Mesothelial cell of epicardium (in vitro differentiated cells): ENCODE measurements around the gene VAC14. TPM values are rescaled to one million over a fixed set of nuclear protein-coding genes. Genes with fewer than 3 reads are reported as not detected.

Source experiments
- DNase-seq, 2 experiments: peaks; one replicate each; pipeline ENCODE4 v3.0.0; 2021; ENCODE audit warnings: low spot score in 2 of 2; ENCODE audit not compliant: unreplicated experiment in 2 of 2
- H3K27ac Mint-ChIP-seq: 2 replicates; pipeline ENCODE4 v1.8.0; 2021; ENCODE audit warnings: mixed read lengths
- H3K27me3 Mint-ChIP-seq: 2 replicates; pipeline ENCODE4 v1.8.0; 2021; ENCODE audit warnings: low read depth, mixed read lengths
- H3K36me3 Mint-ChIP-seq: 2 replicates; pipeline ENCODE4 v1.8.0; 2021; ENCODE audit warnings: mixed read lengths
- H3K4me1 Mint-ChIP-seq: 2 replicates; pipeline ENCODE4 v1.8.0; 2021; ENCODE audit warnings: mixed read lengths
- H3K4me3 Mint-ChIP-seq: 2 replicates; pipeline ENCODE4 v1.8.0; 2021; ENCODE audit warnings: mild to moderate bottlenecking, moderate library complexity, mixed read lengths
- H3K9me3 Mint-ChIP-seq: 2 replicates; pipeline ENCODE4 v1.8.0; 2021; ENCODE audit warnings: mixed read lengths
- total RNA-seq: library from RNA; stranded (reverse); gene quantifications from 3 replicates; pipeline ENCODE4 v1.2.1, GENCODE V29; 2021
- TF ChIP-seq, protein P1 (sequence below): fragments of 200-600 bp; sonication (generic); IDR thresholded peaks from one replicate; pipeline ENCODE4 v1.5.0; 2021; ENCODE audit warnings: antibody characterized with exemption; ENCODE audit not compliant: unreplicated experiment

The VAC14 gene
- total RNA-seq, 1 donor from 2014 or later = 39.1 TPM

DNA sequence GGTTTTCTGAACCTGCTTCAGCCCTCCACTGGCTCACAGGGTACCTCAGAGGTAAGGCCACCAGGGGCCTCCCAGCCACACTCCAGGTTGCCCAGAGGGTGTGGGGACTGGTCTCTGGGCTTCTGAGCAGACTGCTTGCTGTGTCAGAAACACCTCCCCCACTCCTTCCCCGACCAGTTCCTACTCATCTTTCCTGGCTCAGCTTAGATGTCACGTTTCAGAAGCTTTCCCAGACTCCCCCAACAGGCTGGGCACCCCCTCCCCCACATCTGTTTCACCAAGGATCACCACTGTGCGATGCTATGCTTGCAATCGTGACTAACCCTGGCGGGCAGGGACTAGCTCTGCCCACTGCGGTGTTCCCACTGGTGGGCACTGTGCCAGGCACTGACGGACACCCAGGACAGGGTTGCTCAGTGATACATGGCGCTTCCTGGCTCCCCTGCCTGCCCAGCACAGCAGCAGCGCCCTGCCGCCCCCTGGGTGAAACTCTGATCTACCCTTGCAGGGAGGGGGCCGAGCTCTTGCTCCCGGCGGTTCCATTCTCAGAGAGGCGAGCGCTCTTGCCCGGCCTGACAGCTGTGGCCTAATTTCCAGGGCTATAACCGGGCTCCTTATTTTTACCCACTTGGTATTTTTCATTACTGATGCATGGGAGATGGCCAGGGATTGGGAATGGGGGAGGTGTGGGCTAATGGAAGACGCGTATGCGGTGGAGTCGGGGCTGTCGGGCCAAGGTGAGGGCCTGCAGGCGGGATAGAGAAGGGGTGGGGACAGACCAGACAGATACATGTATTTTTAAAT is 85.7 kb downstream of the VAC14 start:
- TF ChIP-seq, protein P1, sequence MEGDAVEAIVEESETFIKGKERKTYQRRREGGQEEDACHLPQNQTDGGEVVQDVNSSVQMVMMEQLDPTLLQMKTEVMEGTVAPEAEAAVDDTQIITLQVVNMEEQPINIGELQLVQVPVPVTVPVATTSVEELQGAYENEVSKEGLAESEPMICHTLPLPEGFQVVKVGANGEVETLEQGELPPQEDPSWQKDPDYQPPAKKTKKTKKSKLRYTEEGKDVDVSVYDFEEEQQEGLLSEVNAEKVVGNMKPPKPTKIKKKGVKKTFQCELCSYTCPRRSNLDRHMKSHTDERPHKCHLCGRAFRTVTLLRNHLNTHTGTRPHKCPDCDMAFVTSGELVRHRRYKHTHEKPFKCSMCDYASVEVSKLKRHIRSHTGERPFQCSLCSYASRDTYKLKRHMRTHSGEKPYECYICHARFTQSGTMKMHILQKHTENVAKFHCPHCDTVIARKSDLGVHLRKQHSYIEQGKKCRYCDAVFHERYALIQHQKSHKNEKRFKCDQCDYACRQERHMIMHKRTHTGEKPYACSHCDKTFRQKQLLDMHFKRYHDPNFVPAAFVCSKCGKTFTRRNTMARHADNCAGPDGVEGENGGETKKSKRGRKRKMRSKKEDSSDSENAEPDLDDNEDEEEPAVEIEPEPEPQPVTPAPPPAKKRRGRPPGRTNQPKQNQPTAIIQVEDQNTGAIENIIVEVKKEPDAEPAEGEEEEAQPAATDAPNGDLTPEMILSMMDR = no peak
- Mint-ChIP-seq H3K4me1 (peaks cover 54% of the 10 kb centered on the region), H3K36me3 (peaks cover 17% of the 10 kb centered on the region), H3K9me3 (peaks cover 11% of the 10 kb centered on the region), H3K4me3 (peak overlapping the region; percentile 42), H3K27ac (peak overlapping the region; percentile 98), H3K27me3 (no peaks in the 10 kb centered on the region)
- DNase-seq = peak; percentile 51 to 69

DNA sequence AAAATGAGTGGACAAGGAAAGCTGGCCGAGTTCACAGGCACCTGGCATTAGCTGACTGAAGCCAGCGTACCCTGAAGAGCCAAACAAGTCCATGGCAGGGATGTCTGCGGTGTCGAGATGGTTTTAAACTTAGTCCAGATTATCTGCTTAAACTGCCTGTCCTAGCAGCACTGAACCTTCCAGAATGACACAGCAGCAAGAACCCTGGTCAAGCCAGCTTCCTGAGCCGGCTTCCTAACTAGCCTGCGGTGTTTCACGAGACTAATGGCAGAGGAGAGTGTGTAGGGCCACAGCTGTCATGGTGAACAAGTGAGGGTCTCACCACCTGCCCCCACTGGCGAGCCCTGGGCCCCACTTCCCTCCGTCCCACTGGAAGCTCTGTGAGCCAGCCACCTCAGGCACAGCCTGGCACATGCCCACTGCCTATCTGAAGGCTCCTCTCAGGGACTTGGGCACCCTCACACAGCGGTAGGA is 86.3 kb downstream of the VAC14 start:
- Mint-ChIP-seq H3K27me3 (no peaks in the 10 kb centered on the region), H3K4me3 (peak overlapping the region; percentile 42), H3K9me3 (peaks cover 6% of the 10 kb centered on the region), H3K27ac (peak overlapping the region; percentile 98), H3K4me1 (peaks cover 54% of the 10 kb centered on the region), H3K36me3 (peaks cover 10% of the 10 kb centered on the region)
- TF ChIP-seq, protein P1 = no peak
- no peak for DNase-seq

DNA sequence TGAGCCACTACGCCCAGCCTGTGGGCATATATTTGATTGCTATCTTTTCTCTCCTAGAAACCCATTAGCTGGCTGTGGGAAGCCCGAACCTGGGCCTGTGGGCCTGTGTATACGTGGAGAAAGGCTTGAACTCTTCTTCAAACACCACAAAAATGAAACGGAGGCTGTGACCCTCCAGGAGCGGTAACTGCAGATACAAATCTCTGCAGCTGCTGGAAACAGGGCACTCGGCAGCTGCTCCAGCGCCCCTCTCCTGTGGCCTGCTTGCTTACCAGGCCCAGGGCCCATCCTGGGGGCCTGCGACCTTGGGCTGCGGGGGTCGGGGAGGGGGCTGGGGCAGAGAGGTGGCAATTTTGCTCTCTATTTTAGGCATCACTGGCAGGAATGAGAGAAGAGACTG is 87.1 kb downstream of the VAC14 start:
- Mint-ChIP-seq H3K9me3 (no peaks in the 10 kb centered on the region), H3K27ac (peak overlapping the region; percentile 83), H3K4me3 (no peak overlapping the region), H3K4me1 (peaks cover 54% of the 10 kb centered on the region), H3K36me3 (peaks cover 3% of the 10 kb centered on the region), H3K27me3 (no peaks in the 10 kb centered on the region)
- DNase-seq = no peak
- TF ChIP-seq, protein P1 = no peak

DNA sequence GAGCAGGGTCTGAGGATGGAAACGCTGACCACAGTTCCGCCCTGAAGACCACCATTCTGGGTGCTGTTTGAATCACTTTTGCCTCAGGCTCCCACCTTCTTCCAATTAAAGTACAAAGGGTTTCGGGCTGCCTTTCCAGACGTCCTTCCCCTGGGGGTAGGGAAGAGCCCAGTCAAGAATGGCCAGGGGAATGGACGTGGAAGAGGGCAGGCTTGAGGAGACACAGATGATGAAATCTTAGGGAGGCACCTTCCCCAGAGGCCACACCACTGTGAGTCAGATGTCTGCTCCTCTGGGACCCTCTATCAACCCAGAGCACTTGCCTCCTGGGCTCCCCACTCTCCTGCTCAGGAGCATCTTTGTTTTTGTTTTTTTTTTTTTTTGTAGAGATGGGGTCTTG is 87.6 kb downstream of the VAC14 start:
- peaks cover 57% of the 10 kb centered on the region for H3K4me1 Mint-ChIP-seq
- H3K27me3 Mint-ChIP-seq = no peaks in the 10 kb centered on the region
- H3K4me3 Mint-ChIP-seq = no peak overlapping the region
- H3K9me3 Mint-ChIP-seq = no peaks in the 10 kb centered on the region
- H3K27ac Mint-ChIP-seq = peak overlapping the region; percentile 83
- TF ChIP-seq, protein P1 = no peak
- H3K36me3 Mint-ChIP-seq = no peaks in the 10 kb centered on the region
- no peak for DNase-seq

DNA sequence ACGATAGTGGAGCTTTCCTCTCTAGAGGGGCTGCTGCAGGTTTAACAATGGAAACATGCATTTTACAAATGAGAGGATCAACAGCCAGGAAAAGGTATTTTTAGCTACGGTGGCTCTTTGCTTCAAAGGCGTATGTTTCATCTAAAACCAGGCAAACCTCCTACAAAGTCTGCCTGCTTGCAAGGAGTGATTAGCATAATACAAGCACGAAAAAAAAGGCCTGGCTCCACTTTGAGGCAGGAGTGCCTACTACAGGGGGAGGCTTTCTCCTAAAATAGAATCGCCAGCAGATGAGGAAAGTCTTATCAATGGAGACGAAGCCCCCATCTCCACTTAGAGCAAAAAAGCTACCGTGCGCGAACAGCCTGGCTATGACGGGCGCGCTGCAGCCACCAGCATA is 88.0 kb downstream of the VAC14 start:
- DNase-seq = no peak
- peak overlapping the region; percentile 83 for H3K27ac Mint-ChIP-seq
- TF ChIP-seq, protein P1 = no peak
- H3K27me3 Mint-ChIP-seq = no peaks in the 10 kb centered on the region
- no peaks in the 10 kb centered on the region for H3K36me3 Mint-ChIP-seq
- peaks cover 60% of the 10 kb centered on the region for H3K4me1 Mint-ChIP-seq
- H3K9me3 Mint-ChIP-seq = no peaks in the 10 kb centered on the region
- H3K4me3 Mint-ChIP-seq = no peak overlapping the region
